ENCODE measurements around the gene VSIR. TPM values are rescaled to one million over a fixed set of nuclear protein-coding genes. Genes with fewer than 3 reads are reported as not detected.

The VSIR gene
- total RNA-seq, 2 donors from 2014 or later, result 0.07 to 0.68 TPM

GRCh38 chr10:71743866-71744265 lies 29.5 kb downstream of the VSIR start:
- Histone ChIP-seq H3K36me3 (ENCODE audit: control insufficient read depth, insufficient read depth, low read length) (no peaks in the 10 kb centered on the region), H3K4me3 (ENCODE audit: low read length) (no peak overlapping the region), H3K27me3 (ENCODE audit: control insufficient read depth, insufficient read depth, low read length, poor library complexity, severe bottlenecking) (no peaks in the 10 kb centered on the region), H3K4me1 (ENCODE audit: control insufficient read depth, insufficient read depth, low read length) (no peaks in the 10 kb centered on the region), H3K9me3 (ENCODE audit: control insufficient read depth, low read length) (no peaks in the 10 kb centered on the region), H3K9ac (ENCODE audit: extremely low read depth, low read length, poor library complexity, severe bottlenecking) (no peak overlapping the region), H3K27ac (ENCODE audit: low read depth, low read length) (no peak overlapping the region)
- no peak for DNase-seq
- H3K36me3 Mint-ChIP-seq (ENCODE audit: low read depth), result no peaks in the 10 kb centered on the region
- H3K4me3 Mint-ChIP-seq, result no peak overlapping the region
- peaks cover 6% of the 10 kb centered on the region for H3K4me1 Mint-ChIP-seq
- WGBS, 2 experiments (ENCODE audit: insufficient coverage in 1 of 2, insufficient read length in 1 of 2), result 100% methylated on average over 1 of the region's 1 CpG; no CpG with 5 or more reads in 1 of the 2 experiments
- H3K27me3 Mint-ChIP-seq (ENCODE audit: insufficient read depth), result peaks cover 2% of the 10 kb centered on the region
- TF ChIP-seq CTCF (conservative IDR thresholded peaks at IDR 0.05), result no peak
- no peak overlapping the region for H3K27ac Mint-ChIP-seq
- H3K9me3 Mint-ChIP-seq, result no peaks in the 10 kb centered on the region

GRCh38 chr10:71743089-71743838 lies 30.1 kb downstream of the VSIR start:
- no peak for TF ChIP-seq CTCF (conservative IDR thresholded peaks at IDR 0.05)
- DNase-seq, result no peak
- no peaks in the 10 kb centered on the region for H3K36me3 Mint-ChIP-seq (ENCODE audit: low read depth)
- peaks cover 6% of the 10 kb centered on the region for H3K4me1 Mint-ChIP-seq
- H3K9ac ChIP-seq (ENCODE audit: extremely low read depth, low read length, poor library complexity, severe bottlenecking), result no peak overlapping the region
- H3K27me3 ChIP-seq (ENCODE audit: control insufficient read depth, insufficient read depth, low read length, poor library complexity, severe bottlenecking), result no peaks in the 10 kb centered on the region
- 89 to 100% methylated on average over 1 to 4 of the region's 4 CpGs for WGBS, 2 experiments (ENCODE audit: insufficient coverage in 1 of 2, insufficient read length in 1 of 2)
- no peaks in the 10 kb centered on the region for H3K9me3 ChIP-seq (ENCODE audit: control insufficient read depth, low read length)
- H3K4me3 Mint-ChIP-seq, result no peak overlapping the region
- no peaks in the 10 kb centered on the region for H3K36me3 ChIP-seq (ENCODE audit: control insufficient read depth, insufficient read depth, low read length)
- H3K4me3 ChIP-seq (ENCODE audit: low read length), result no peak overlapping the region
- H3K27ac ChIP-seq (ENCODE audit: low read depth, low read length), result no peak overlapping the region
- peaks cover 2% of the 10 kb centered on the region for H3K27me3 Mint-ChIP-seq (ENCODE audit: insufficient read depth)
- no peak overlapping the region for H3K27ac Mint-ChIP-seq
- no peaks in the 10 kb centered on the region for H3K4me1 ChIP-seq (ENCODE audit: control insufficient read depth, insufficient read depth, low read length)
- H3K9me3 Mint-ChIP-seq, result no peaks in the 10 kb centered on the region

- peaks cover 6% of the 10 kb centered on the region for H3K4me1 Mint-ChIP-seq
- no peak overlapping the region for H3K27ac Mint-ChIP-seq
- H3K9ac ChIP-seq (ENCODE audit: extremely low read depth, low read length, poor library complexity, severe bottlenecking), result no peak overlapping the region
- H3K9me3 ChIP-seq (ENCODE audit: control insufficient read depth, low read length), result no peaks in the 10 kb centered on the region
- H3K9me3 Mint-ChIP-seq, result no peaks in the 10 kb centered on the region
- no peaks in the 10 kb centered on the region for H3K36me3 ChIP-seq (ENCODE audit: control insufficient read depth, insufficient read depth, low read length)
- no peak overlapping the region for H3K27ac ChIP-seq (ENCODE audit: low read depth, low read length)
- no peak for DNase-seq
- peaks cover 2% of the 10 kb centered on the region for H3K27me3 Mint-ChIP-seq (ENCODE audit: insufficient read depth)
- no peaks in the 10 kb centered on the region for H3K4me1 ChIP-seq (ENCODE audit: control insufficient read depth, insufficient read depth, low read length)
- H3K27me3 ChIP-seq (ENCODE audit: control insufficient read depth, insufficient read depth, low read length, poor library complexity, severe bottlenecking), result no peaks in the 10 kb centered on the region
- no peaks in the 10 kb centered on the region for H3K36me3 Mint-ChIP-seq (ENCODE audit: low read depth)
- TF ChIP-seq CTCF (conservative IDR thresholded peaks at IDR 0.05), result no peak
- H3K4me3 ChIP-seq (ENCODE audit: low read length), result no peak overlapping the region
- WGBS, 2 experiments (ENCODE audit: insufficient coverage in 1 of 2, insufficient read length in 1 of 2), result 89 to 94% methylated on average over 9 to 10 of the region's 10 CpGs
- H3K4me3 Mint-ChIP-seq, result no peak overlapping the region
Measured at GRCh38 chr10:71742301-71743088, 30.8 kb downstream of the VSIR start.
